IMR-90 (cell line): ENCODE results near the gene HOXD10. TPM values are rescaled to one million over a fixed set of nuclear protein-coding genes. Genes with fewer than 3 reads are reported as not detected.

ENCODE experiments used
- ATAC-seq: fragments of 200-7000 bp; cut with Tn5 transposase; 2 replicates; pipeline ENCODE4 v1.9.1; 2020; ENCODE audit warnings: low read depth, mild to moderate bottlenecking, moderate library complexity
- BruUV-seq: library from RNA; stranded (reverse); fragments of 400-500 nt; replicated peaks from 2 replicates; lab custom pipeline; 2021; lab: Mats Ljungman, UMichigan
- CTCF ChIA-PET: fragments of 300-600 bp; formaldehyde crosslinking; extraction: SDS; loops from one replicate; lab custom pipeline; 2021; ENCODE audit warnings: antibody characterized with exemption; lab: Yijun Ruan, JAX
- POLR2A ChIA-PET: fragments of 300-600 bp; sonication (Branson Sonifier 250); formaldehyde crosslinking; loops from one replicate; lab custom pipeline; 2022; ENCODE audit warnings: antibody characterized with exemption; ENCODE audit not compliant: unreplicated experiment; lab: Charles Lee
- DNase-seq: peaks from one replicate; pipeline ENCODE4 v3.0.0; 2013
- H2AFZ ChIP-seq: replicated peaks from 2 replicates; pipeline ENCODE3; 2013; ENCODE audit warnings: low read length, mild to moderate bottlenecking; ENCODE audit not compliant: poor library complexity
- H2AK5ac ChIP-seq: 2 replicates; pipeline ENCODE4 v1.6.1; 2013; ENCODE audit warnings: low read depth, low read length, inconsistent platforms
- H2AK9ac ChIP-seq: replicated peaks from 2 replicates; pipeline ENCODE3; 2013; ENCODE audit warnings: mild to moderate bottlenecking, low read depth, low read length, moderate library complexity; ENCODE audit not compliant: poor library complexity
- H2BK120ac ChIP-seq: 2 replicates; pipeline ENCODE4 v1.6.1; 2013; ENCODE audit warnings: low read depth, low read length, inconsistent platforms
- H2BK15ac ChIP-seq: 3 replicates; pipeline ENCODE4 v1.6.1; 2013; ENCODE audit warnings: low read depth, low read length, inconsistent platforms
- H2BK20ac ChIP-seq: 2 replicates; pipeline ENCODE4 v1.6.1; 2013; ENCODE audit warnings: low read depth, mild to moderate bottlenecking, inconsistent platforms, low read length, moderate library complexity
- H2BK5ac ChIP-seq: 2 replicates; pipeline ENCODE4 v1.6.1; 2013; ENCODE audit warnings: mild to moderate bottlenecking, low read depth, low read length, inconsistent platforms; ENCODE audit not compliant: poor library complexity, severe bottlenecking
- H3K14ac ChIP-seq: replicated peaks from 2 replicates; pipeline ENCODE4 v1.6.1; 2013; ENCODE audit warnings: low read depth, low read length, inconsistent platforms
- H3K18ac ChIP-seq: 2 replicates; pipeline ENCODE4 v1.6.1; 2013; ENCODE audit warnings: low read depth, low read length, control low read depth
- H3K23ac ChIP-seq: 2 replicates; pipeline ENCODE4 v1.6.1; 2013; ENCODE audit warnings: low read depth, low read length, inconsistent platforms
- H3K27ac ChIP-seq: 2 replicates; pipeline ENCODE4 v1.5.1; 2013; ENCODE audit warnings: mild to moderate bottlenecking, control low read depth, low read length; ENCODE audit not compliant: insufficient read depth
- H3K27me3 ChIP-seq: 2 replicates; pipeline ENCODE4 v1.6.1; 2013; ENCODE audit warnings: low read length; ENCODE audit not compliant: control insufficient read depth, insufficient read depth
- H3K36me3 ChIP-seq: 2 replicates; pipeline ENCODE4 v1.6.1; 2013; ENCODE audit warnings: low read length, mixed read lengths; ENCODE audit not compliant: control insufficient read depth, insufficient read depth
- H3K4ac ChIP-seq: 2 replicates; pipeline ENCODE4 v1.6.1; 2013; ENCODE audit warnings: low read depth, low read length, inconsistent platforms
- H3K4me1 ChIP-seq: 2 replicates; pipeline ENCODE4 v1.6.1; 2013; ENCODE audit warnings: low read length, mixed read lengths; ENCODE audit not compliant: control insufficient read depth, insufficient read depth
- H3K4me2 ChIP-seq: 2 replicates; pipeline ENCODE4 v1.6.1; 2013; ENCODE audit warnings: low read depth, mild to moderate bottlenecking, control low read depth, low read length, moderate library complexity
- H3K4me3 ChIP-seq: 2 replicates; pipeline ENCODE4 v1.5.1; 2013; ENCODE audit warnings: low read depth, mild to moderate bottlenecking, control low read depth, low read length, moderate library complexity; ENCODE audit not compliant: insufficient read depth
- H3K56ac ChIP-seq: 2 replicates; pipeline ENCODE4 v1.6.1; 2013; ENCODE audit warnings: low read length, inconsistent platforms; ENCODE audit not compliant: insufficient read depth; ENCODE audit errors: extremely low read depth
- H3K79me1 ChIP-seq, 2 experiments: 2 replicates each; pipeline ENCODE4 v1.6.1; 2013; ENCODE audit warnings: low read length in 2 of 2, inconsistent platforms in 1 of 2, low read depth in 1 of 2
- H3K9ac ChIP-seq: 2 replicates; pipeline ENCODE4 v1.6.1; 2013; ENCODE audit warnings: low read depth, low read length, control low read depth
- H3K9me1 ChIP-seq: 2 replicates; pipeline ENCODE4 v1.6.1; 2013; ENCODE audit warnings: low read length, inconsistent platforms; ENCODE audit not compliant: insufficient read depth
- H3K9me3 ChIP-seq: 2 replicates; pipeline ENCODE4 v1.6.1; 2013; ENCODE audit warnings: low read length; ENCODE audit not compliant: control insufficient read depth, insufficient read depth
- H4K20me1 ChIP-seq: 2 replicates; pipeline ENCODE4 v1.6.1; 2013; ENCODE audit warnings: low read length, inconsistent platforms; ENCODE audit not compliant: insufficient read depth
- H4K5ac ChIP-seq: 2 replicates; pipeline ENCODE4 v1.6.1; 2013; ENCODE audit warnings: mild to moderate bottlenecking, low read depth, low read length, control low read depth
- H4K8ac ChIP-seq, 2 experiments: 2 replicates each; pipeline ENCODE4 v1.6.1; 2013; ENCODE audit warnings: low read depth in 2 of 2, low read length in 2 of 2, control low read depth in 1 of 2, inconsistent platforms in 1 of 2
- H4K91ac ChIP-seq: 2 replicates; pipeline ENCODE4 v1.6.1; 2013; ENCODE audit warnings: low read depth, low read length, inconsistent platforms; ENCODE audit not compliant: insufficient read depth
- CHD1 ChIP-seq: IDR thresholded peaks from 2 replicates; pipeline ENCODE4 v1.6.1; 2012; ENCODE audit warnings: low read depth, low read length, improper control_type of control experiment
- MAFK ChIP-seq: IDR thresholded peaks from 2 replicates; pipeline ENCODE4 v1.6.1; 2012; ENCODE audit warnings: low read depth, low read length, improper control_type of control experiment
- MAZ ChIP-seq: IDR thresholded peaks from 2 replicates; pipeline ENCODE4 v1.6.1; 2012; ENCODE audit warnings: low read depth, mild to moderate bottlenecking, low read length, improper control_type of control experiment, moderate library complexity, borderline replicate concordance
- MXI1 ChIP-seq: IDR thresholded peaks from 2 replicates; pipeline ENCODE4 v1.6.1; 2012; ENCODE audit warnings: low read depth, mild to moderate bottlenecking, low read length, moderate library complexity, borderline replicate concordance
- NFE2L2 ChIP-seq: fragments of 150-350 bp; IDR thresholded peaks from 2 replicates; pipeline ENCODE4 v1.6.1; 2016; ENCODE audit warnings: low read depth, mild to moderate bottlenecking, low read length
- POLR2A ChIP-seq: IDR thresholded peaks from 2 replicates; pipeline ENCODE4 v1.6.1; 2012; ENCODE audit warnings: mild to moderate bottlenecking, low read depth, low read length
- RAD21 ChIP-seq: IDR thresholded peaks from 2 replicates; pipeline ENCODE4 v1.6.1; 2012; ENCODE audit warnings: low read length, improper control_type of control experiment
- SMC3 ChIP-seq: fragments of 150-350 bp; IDR thresholded peaks from 2 replicates; pipeline ENCODE4 v1.6.1; 2016; ENCODE audit warnings: low read depth, mild to moderate bottlenecking, antibody characterized with exemption, low read length, moderate library complexity
- USF2 ChIP-seq: fragments of 150-350 bp; IDR thresholded peaks from 2 replicates; pipeline ENCODE4 v1.6.1; 2017; ENCODE audit warnings: mild to moderate bottlenecking, antibody characterized with exemption, low read length, low read depth
- WGBS, 2 experiments: methylation state at CpG; one replicate each; pipeline versions ENCODE4 v1.1.5 to v1.1.7; 2013; ENCODE audit warnings: missing lambda C conversion rate in 2 of 2; ENCODE audit not compliant: insufficient read length in 1 of 2; ENCODE audit errors: extremely low coverage in 2 of 2; 5-methylcytosine and 5-hydroxymethylcytosine counted together
- dilution Hi-C: fragments of 300-500 bp; cut with HindIII; formaldehyde crosslinking; loops from one replicate; pipeline ENCODE4 v1.14.3; 2018; ENCODE audit warnings: low sequenced_read_pairs; ENCODE audit not compliant: unreplicated experiment
- in situ Hi-C: fragments of 300-500 bp; cut with MboI; formaldehyde crosslinking; loops from 3 replicates; pipeline ENCODE4 v1.14.3; 2019; ENCODE audit warnings: low sequenced_read_pairs, inconsistent platforms, mixed read lengths
- intact Hi-C: fragments of 100-400 bp; cut with micrococcal nuclease; formaldehyde crosslinking; loops from 2 replicates; pipeline ENCODE4 v1.10.0; 2022
- polyA plus RNA-seq, 3 experiments: library from polyadenylated mRNA; depleted of rRNA; stranded (reverse); fragments of >200 nt; gene quantifications; 2 replicates each; pipeline ENCODE4 v1.2.3, GENCODE V29; 2012; ENCODE audit warnings: low replicate concordance in 1 of 3
- total RNA-seq: library from RNA; depleted of rRNA; stranded (reverse); fragments of >200 nt; gene quantifications from 2 replicates; pipeline ENCODE4 v1.2.3, GENCODE V29; 2012

The HOXD10 gene
- total and polyA plus RNA-seq, 2 of the 4 experiments (the other 2 are of a cell fraction): not detected

- BruUV-seq: no TSS peak
- WGBS, 2 experiments: no CpG with 5 or more reads among the region's 14 CpGs
- no peak overlapping the region for H3K27ac ChIP-seq
- no peaks in the 10 kb centered on the region for H3K9me1 ChIP-seq
- DNase-seq: no peak
- H2BK120ac ChIP-seq: no peak overlapping the region
- no peaks in the 10 kb centered on the region for H3K79me1 ChIP-seq
- no peak for ATAC-seq
- H3K18ac ChIP-seq: no peak overlapping the region
- POLR2A ChIA-PET: no interaction called here
- H2BK20ac ChIP-seq: no peak overlapping the region
- no peak overlapping the region for H2BK15ac ChIP-seq
- H2AK9ac ChIP-seq: no peak overlapping the region
- CTCF ChIA-PET: interaction anchor here (0.5 kb wide), 1 partner anchor 487 kb away, joined by 5 read pairs; no protein-coding TSS in a partner anchor
- intact Hi-C loops: no loop called here
- no peak overlapping the region for H3K4me2 ChIP-seq
- H3K4me3 ChIP-seq: no peak overlapping the region
- H3K27me3 ChIP-seq: peaks cover 88% of the 10 kb centered on the region
- no peaks in the 10 kb centered on the region for H3K4me1 ChIP-seq
- no peak overlapping the region for H3K4ac ChIP-seq
- H4K20me1 ChIP-seq: no peaks in the 10 kb centered on the region
- no peak overlapping the region for H3K9ac ChIP-seq
- H3K36me3 ChIP-seq: no peaks in the 10 kb centered on the region
- TF ChIP-seq RAD21 (no peak), SMC3 (no peak), USF2 (no peak), POLR2A (no peak), MXI1 (no peak), NFE2L2 (no peak), MAZ (no peak), CHD1 (no peak), MAFK (no peak)
- peaks cover 8% of the 10 kb centered on the region for H3K9me3 ChIP-seq
- H4K91ac ChIP-seq: no peak overlapping the region
- no peak overlapping the region for H3K23ac ChIP-seq
- no peak overlapping the region for H3K14ac ChIP-seq
- H2AFZ ChIP-seq: no peak overlapping the region
- H2BK5ac ChIP-seq: no peak overlapping the region
- in situ Hi-C loops: no loop called here
- H2AK5ac ChIP-seq: no peak overlapping the region
- dilution Hi-C loops: no loop called here
- H3K56ac ChIP-seq: no peak overlapping the region
- no peak overlapping the region for H4K8ac ChIP-seq
- no peak overlapping the region for H4K5ac ChIP-seq
Observed at GRCh38 chr2:176150584-176151441, 34.2 kb downstream of the HOXD10 start.
